ENCODE results near the gene C11orf86.

DNA sequence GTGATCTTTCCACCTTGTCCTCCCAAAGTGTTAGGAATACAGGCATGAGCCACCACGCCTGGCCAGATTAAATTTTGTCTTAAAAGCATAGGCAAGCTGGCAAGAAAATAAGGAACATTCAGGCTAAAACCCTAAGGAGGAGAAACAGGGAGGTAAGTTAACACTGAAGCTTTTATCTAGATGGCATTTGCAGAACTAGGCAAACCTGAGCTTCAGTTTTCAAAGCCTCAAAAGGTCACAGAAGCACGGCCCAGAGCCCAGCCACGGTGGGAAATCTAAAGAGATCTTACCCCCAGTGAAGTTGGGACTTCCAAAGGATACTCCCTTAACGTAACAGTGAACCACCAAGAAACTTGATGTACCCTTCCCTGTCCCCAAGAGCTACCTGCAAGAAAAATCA, 45.4 kb upstream of the C11orf86 start:
- no peak for TF ChIP-seq TCF12 (IDR thresholded peaks at IDR 0.05; ENCODE audit: low read depth)
- TF ChIP-seq CREB1 (IDR thresholded peaks at IDR 0.05; ENCODE audit: low read depth) = no peak
- TF ChIP-seq NFIC (IDR thresholded peaks at IDR 0.05) = no peak

Data from Ishikawa (cell line).